GM12864 (cell line): ENCODE results near the gene METTL26.

ENCODE experiments used
- DNase-seq: peaks from one replicate; pipeline ENCODE4 v3.0.0-alpha.2; 2011; ENCODE audit warnings: low read depth
- H3K4me3 ChIP-seq: 2 replicates; pipeline ENCODE4 v1.5.1; 2011; ENCODE audit warnings: mild to moderate bottlenecking, low read depth, low read length, control low read depth
- TF ChIP-seq, protein P1 (sequence below): IDR thresholded peaks from 2 replicates; pipeline ENCODE4 v1.5.1; 2011; ENCODE audit warnings: low read depth, mild to moderate bottlenecking, moderate library complexity, low read length, control low read depth, inconsistent platforms; ENCODE audit errors: missing control alignments

Gene METTL26

GRCh38 chr16:642189-643049, 6.3 kb upstream of the METTL26 start:
- TF ChIP-seq, protein P1, sequence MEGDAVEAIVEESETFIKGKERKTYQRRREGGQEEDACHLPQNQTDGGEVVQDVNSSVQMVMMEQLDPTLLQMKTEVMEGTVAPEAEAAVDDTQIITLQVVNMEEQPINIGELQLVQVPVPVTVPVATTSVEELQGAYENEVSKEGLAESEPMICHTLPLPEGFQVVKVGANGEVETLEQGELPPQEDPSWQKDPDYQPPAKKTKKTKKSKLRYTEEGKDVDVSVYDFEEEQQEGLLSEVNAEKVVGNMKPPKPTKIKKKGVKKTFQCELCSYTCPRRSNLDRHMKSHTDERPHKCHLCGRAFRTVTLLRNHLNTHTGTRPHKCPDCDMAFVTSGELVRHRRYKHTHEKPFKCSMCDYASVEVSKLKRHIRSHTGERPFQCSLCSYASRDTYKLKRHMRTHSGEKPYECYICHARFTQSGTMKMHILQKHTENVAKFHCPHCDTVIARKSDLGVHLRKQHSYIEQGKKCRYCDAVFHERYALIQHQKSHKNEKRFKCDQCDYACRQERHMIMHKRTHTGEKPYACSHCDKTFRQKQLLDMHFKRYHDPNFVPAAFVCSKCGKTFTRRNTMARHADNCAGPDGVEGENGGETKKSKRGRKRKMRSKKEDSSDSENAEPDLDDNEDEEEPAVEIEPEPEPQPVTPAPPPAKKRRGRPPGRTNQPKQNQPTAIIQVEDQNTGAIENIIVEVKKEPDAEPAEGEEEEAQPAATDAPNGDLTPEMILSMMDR: no peak
- no peak for DNase-seq
- H3K4me3 ChIP-seq: peak overlapping the region; percentile 79

- peak within 1 kb of the TSS; percentile 79 for H3K4me3 ChIP-seq
- DNase-seq: peak; percentile 39
- TF ChIP-seq, protein P1: no peak
These were observed 5.5 kb upstream of the METTL26 start, which contains the start of gene MCRIP2 for GRCh38 chr16:641326-642188. TSS of gene MCRIP2 (plus strand) at chr16:641828. CDS start at chr16:641992, 164 bp downstream.

DNA sequence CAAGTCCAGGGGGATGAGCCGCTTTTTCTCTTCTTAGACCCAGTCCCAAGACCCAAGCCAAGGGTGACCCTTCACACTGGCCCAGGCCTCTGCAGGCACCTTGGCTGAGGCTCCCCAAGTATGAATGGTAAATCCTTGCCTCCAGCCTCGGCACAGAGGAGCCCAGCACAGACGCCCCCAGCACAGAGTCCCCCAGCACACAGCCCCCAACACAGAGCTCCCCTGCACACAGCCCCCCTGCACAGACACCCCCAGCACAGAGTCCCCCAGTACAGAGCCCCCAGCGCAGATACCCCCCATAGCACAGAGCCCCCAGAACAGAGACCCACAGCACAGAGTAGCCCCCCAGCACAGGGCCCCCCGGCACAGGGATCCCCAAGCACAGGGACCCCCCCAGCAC, 4.5 kb upstream of the METTL26 start:
- H3K4me3 ChIP-seq: peak overlapping the region; percentile 79; the same call in 1 of the 2 replicates
- DNase-seq: no peak
- TF ChIP-seq, protein P1: no peak

DNA sequence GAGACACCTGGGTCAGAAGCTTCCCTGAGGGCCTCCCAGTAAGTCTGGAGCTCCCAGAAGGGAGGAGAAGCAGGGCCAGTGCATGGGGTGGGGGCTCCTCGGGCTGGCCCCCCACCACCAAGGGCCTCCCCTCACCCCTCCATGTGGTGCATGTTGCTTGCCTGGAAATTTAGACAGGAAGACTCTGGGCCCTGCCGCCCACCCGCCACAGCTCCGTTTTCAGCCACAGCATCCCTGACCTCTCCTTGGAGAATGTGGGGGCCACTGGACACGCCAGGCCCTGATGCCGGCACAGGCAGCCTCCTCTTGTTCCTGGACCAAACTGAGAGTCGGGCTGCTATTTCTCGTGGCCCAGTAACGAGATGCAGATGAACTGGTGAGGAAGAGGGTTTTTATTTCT, 2.7 kb upstream of the METTL26 start:
- TF ChIP-seq, protein P1: no peak
- H3K4me3 ChIP-seq: no peak overlapping the region
- DNase-seq: no peak

- TF ChIP-seq, protein P1: no peak
- no peak for DNase-seq
- no peak overlapping the region for H3K4me3 ChIP-seq
These were observed 2.0 kb upstream of the METTL26 start for GRCh38 chr16:638034-638543.

- TF ChIP-seq, protein P1: no peak
- DNase-seq: no peak
- H3K4me3 ChIP-seq: peak overlapping the region; percentile 92
These were observed 1.2 kb upstream of the METTL26 start for GRCh38 chr16:637081-638018.
